GM12878 (cell line): ENCODE results near the gene VSTM4. TPM values are rescaled to one million over a fixed set of nuclear protein-coding genes. Genes with fewer than 3 reads are reported as not detected.

Source experiments
- ATAC-seq: fragments of 200-7000 bp; cut with Tn5 transposase; 3 replicates; pipeline ENCODE4 v1.9.1; 2020; ENCODE audit warnings: mild to moderate bottlenecking, moderate library complexity
- BruUV-seq: library from RNA; stranded (reverse); fragments of 400-500 nt; replicated peaks from 2 replicates; lab custom pipeline; 2021; lab: Mats Ljungman, UMichigan
- CTCF ChIA-PET: fragments of 300-600 bp; sonication (Branson Sonifier 250); formaldehyde crosslinking; extraction: SDS; loops from one replicate; lab custom pipeline; 2021; ENCODE audit warnings: inconsistent platforms; lab: Yijun Ruan, JAX
- POLR2A ChIA-PET: fragments of 350-600 bp; formaldehyde crosslinking; extraction: SDS; loops from one replicate; lab custom pipeline; 2021; ENCODE audit warnings: inconsistent platforms; lab: Charles Lee
- RAD21 ChIA-PET: fragments of 300-600 bp; sonication (Branson Sonifier 250); formaldehyde crosslinking; loops from one replicate; lab custom pipeline; 2023; ENCODE audit warnings: antibody characterized with exemption; ENCODE audit not compliant: unreplicated experiment; lab: Charles Lee
- SMC1A ChIA-PET: fragments of 300-600 bp; sonication (Branson Sonifier 250); formaldehyde crosslinking; loops from one replicate; lab custom pipeline; 2023; ENCODE audit not compliant: unreplicated experiment, uncharacterized antibody; lab: Charles Lee
- DNase-seq: peaks from one replicate; pipeline ENCODE4 v3.0.0-alpha.2; 2011; ENCODE audit warnings: low read depth, low spot score
- FAIRE-seq: peaks from 3 replicates; lab custom pipeline; 2011; peaks lifted over from hg19 to GRCh38; lab: Jason Lieb, UNC
- H2AFZ ChIP-seq: 2 replicates; pipeline ENCODE4 v1.6.0; 2011; ENCODE audit warnings: low read depth, low read length, control low read depth; ENCODE audit not compliant: control insufficient read depth
- H3K27ac ChIP-seq: 2 replicates; pipeline ENCODE4 v1.5.1; 2011; ENCODE audit warnings: control low read depth; ENCODE audit not compliant: control insufficient read depth, insufficient read depth
- H3K27me3 ChIP-seq, 2 experiments: replicated peaks in 1 of 2; 2 replicates each; pipeline versions ENCODE4 v1.6.0 to v1.6.1; 2011; ENCODE audit warnings: low read length in 1 of 2; ENCODE audit not compliant: control insufficient read depth in 2 of 2, insufficient read depth in 2 of 2
- H3K36me3 ChIP-seq, 2 experiments: 2 replicates each; pipeline ENCODE4 v1.5.1; 2011; ENCODE audit warnings: low read length in 1 of 2; ENCODE audit not compliant: control insufficient read depth in 2 of 2, insufficient read depth in 2 of 2
- H3K4me1 ChIP-seq: 2 replicates; pipeline ENCODE4 v1.6.1; 2011; ENCODE audit warnings: mild to moderate bottlenecking, low read length, moderate library complexity, mixed read lengths; ENCODE audit not compliant: control insufficient read depth, insufficient read depth
- H3K4me2 ChIP-seq: 2 replicates; pipeline ENCODE4 v1.6.0; 2011; ENCODE audit warnings: control low read depth; ENCODE audit not compliant: control insufficient read depth, insufficient read depth
- H3K4me3 ChIP-seq: fragments of 200-600 bp; sonication (generic); 2 replicates; pipeline ENCODE4 v1.5.1; 2016
- H3K79me2 ChIP-seq: 2 replicates; pipeline ENCODE4 v1.6.0; 2011; ENCODE audit warnings: low read length; ENCODE audit not compliant: control insufficient read depth, insufficient read depth
- H3K9ac ChIP-seq: 2 replicates; pipeline ENCODE4 v1.8.0; 2011; ENCODE audit warnings: low read length, control low read depth, mixed read lengths; ENCODE audit not compliant: control insufficient read depth, insufficient read depth
- H3K9me3 ChIP-seq: replicated peaks from 3 replicates; pipeline ENCODE4 v1.5.1; 2011; ENCODE audit warnings: mild to moderate bottlenecking, low read length; ENCODE audit not compliant: control insufficient read depth, insufficient read depth
- H4K20me1 ChIP-seq: 2 replicates; pipeline ENCODE4 v1.6.0; 2011; ENCODE audit not compliant: control insufficient read depth, insufficient read depth
- ASH2L ChIP-seq: fragments of 300-600, 200-600 bp; sonication (generic); IDR thresholded peaks from 2 replicates; pipeline ENCODE4 v1.6.1; 2017; ENCODE audit warnings: low read depth, mild to moderate bottlenecking, borderline replicate concordance
- ATF7 ChIP-seq: fragments of 450-650 bp; IDR thresholded peaks from 2 replicates; pipeline ENCODE4 v1.6.1; 2016; ENCODE audit warnings: low read depth, mild to moderate bottlenecking
- BHLHE40 ChIP-seq, 2 experiments: fragments of 450-650 bp in 1 of 2; IDR thresholded peaks; 2 replicates each; pipeline ENCODE4 v1.6.1; 2011 to 2017; ENCODE audit warnings: low read depth in 2 of 2, borderline replicate concordance in 1 of 2, improper control_type of control experiment in 1 of 2, low read length in 1 of 2, mild to moderate bottlenecking in 1 of 2
- EGR1 ChIP-seq, 2 experiments: IDR thresholded peaks; 1 replicate in 1 of 2; 2 replicates in 1 of 2; pipeline ENCODE4 v1.6.1; 2011 to 2012; ENCODE audit warnings: low read depth in 2 of 2, low read length in 2 of 2, borderline replicate concordance in 1 of 2, mild to moderate bottlenecking in 1 of 2, moderate library complexity in 1 of 2
- HDAC6 ChIP-seq: fragments of 200-600 bp; sonication (generic); IDR thresholded peaks from one replicate; pipeline ENCODE4 v1.8.0; 2017; ENCODE audit warnings: antibody characterized with exemption; ENCODE audit not compliant: unreplicated experiment
- MTA3 ChIP-seq: IDR thresholded peaks from 2 replicates; pipeline ENCODE4 v1.6.1; 2012; ENCODE audit warnings: low read length, inconsistent platforms, borderline replicate concordance
- MXI1 ChIP-seq: fragments of 150-350 bp; IDR thresholded peaks from 2 replicates; pipeline ENCODE4 v1.6.1; 2011; ENCODE audit warnings: low read depth, mild to moderate bottlenecking, inconsistent platforms, low read length, improper control_type of control experiment
- MYB ChIP-seq: fragments of 150-350 bp; IDR thresholded peaks from 2 replicates; pipeline ENCODE4 v1.6.1; 2014; ENCODE audit warnings: mild to moderate bottlenecking, low read depth, low read length, borderline replicate concordance
- NFYB ChIP-seq: IDR thresholded peaks from 2 replicates; pipeline ENCODE4 v1.6.1; 2011; ENCODE audit warnings: low read depth, mild to moderate bottlenecking, low read length, improper control_type of control experiment, moderate library complexity; ENCODE audit not compliant: insufficient read depth
- PML ChIP-seq: IDR thresholded peaks from 2 replicates; pipeline ENCODE4 v1.6.1; 2012; ENCODE audit warnings: low read length, inconsistent platforms
- POU2F2 ChIP-seq: IDR thresholded peaks from 3 replicates; pipeline ENCODE4 v1.6.1; 2011; ENCODE audit warnings: low read depth, mild to moderate bottlenecking, low read length, borderline replicate concordance
- RAD21 ChIP-seq: IDR thresholded peaks from 2 replicates; pipeline ENCODE4 v1.6.1; 2011; ENCODE audit warnings: mild to moderate bottlenecking, low read depth, low read length, moderate library complexity; ENCODE audit not compliant: insufficient read depth
- RB1 ChIP-seq: fragments of 450-650 bp; formaldehyde crosslinking; IDR thresholded peaks from 2 replicates; pipeline ENCODE4 v1.6.1; 2017; ENCODE audit warnings: mild to moderate bottlenecking, borderline replicate concordance
- SMAD5 ChIP-seq: IDR thresholded peaks from 2 replicates; pipeline ENCODE4 v1.6.1; 2016; ENCODE audit warnings: antibody characterized with exemption, low read depth
- TCF7 ChIP-seq: IDR thresholded peaks from 2 replicates; pipeline ENCODE4 v1.6.1; 2014; ENCODE audit warnings: antibody characterized with exemption, borderline replicate concordance
- YY1 ChIP-seq: IDR thresholded peaks from 2 replicates; pipeline ENCODE4 v1.6.1; 2011; ENCODE audit warnings: low read depth, mild to moderate bottlenecking, low read length
- WGBS: methylation state at CpG from one replicate; pipeline ENCODE4 v1.1.6; 2016; ENCODE audit warnings: low lambda C conversion rate; ENCODE audit not compliant: insufficient replicate concordance, insufficient coverage; ENCODE audit errors: missing lambda C conversion rate; 5-methylcytosine and 5-hydroxymethylcytosine counted together
- in situ Hi-C: fragments of 300-500 bp; cut with MboI; formaldehyde crosslinking; loops from 9 replicates; pipeline ENCODE4 v1.14.3; 2018; ENCODE audit warnings: mixed read lengths
- intact Hi-C: fragments of 100-400 bp; cut with micrococcal nuclease; formaldehyde crosslinking; loops from one replicate; pipeline ENCODE4 v1.14.2; 2022; ENCODE audit not compliant: unreplicated experiment
- polyA plus RNA-seq, 11 experiments: library from polyadenylated mRNA; depleted of rRNA in 4 of 11; unstranded in 6 of 11; stranded (reverse) in 5 of 11; fragments of >200 nt; fragmentation: Nextera tagmentation in 4 of 11; fragmentation: Illumina TruSeq in 1 of 11; extraction: Ambion mirVana in 4 of 11; extraction: Trizol in 1 of 11; gene quantifications; 1 replicate in 1 of 11; 2 replicates in 10 of 11; pipeline versions ENCODE4 v1.2.1 to v1.2.3, GENCODE V29; 2011 to 2016; ENCODE audit warnings: inconsistent platforms in 2 of 11, missing spikeins in 2 of 11, low read depth in 1 of 11
- total RNA-seq, 4 experiments: library from RNA; depleted of rRNA in 3 of 4; stranded (reverse); fragments of >200 nt in 3 of 4; fragmentation: Illumina TruSeq in 1 of 4; extraction: Trizol in 1 of 4; gene quantifications; 2 replicates each; pipeline versions ENCODE4 v1.2.1 to v1.2.3, GENCODE V29; 2013 to 2021
- TF ChIP-seq, protein P1 (sequence below): fragments of 450-650 bp; formaldehyde crosslinking; IDR thresholded peaks from 2 replicates; pipeline ENCODE4 v1.4.0; 2020; ENCODE audit warnings: mild to moderate bottlenecking, moderate library complexity
- TF ChIP-seq, protein P2 (sequence below): IDR thresholded peaks from 2 replicates; pipeline ENCODE4 v1.6.1; 2011; ENCODE audit warnings: low read depth, low read length, improper control_type of control experiment, borderline replicate concordance

VSTM4 gene
- total and polyA plus RNA-seq, 10 of the 15 experiments (the other 5 are each of a cell fraction or from before 2014, with no cell fraction given) = 0.01 to 0.14 (median 0.02) TPM; not detected in 7

DNA sequence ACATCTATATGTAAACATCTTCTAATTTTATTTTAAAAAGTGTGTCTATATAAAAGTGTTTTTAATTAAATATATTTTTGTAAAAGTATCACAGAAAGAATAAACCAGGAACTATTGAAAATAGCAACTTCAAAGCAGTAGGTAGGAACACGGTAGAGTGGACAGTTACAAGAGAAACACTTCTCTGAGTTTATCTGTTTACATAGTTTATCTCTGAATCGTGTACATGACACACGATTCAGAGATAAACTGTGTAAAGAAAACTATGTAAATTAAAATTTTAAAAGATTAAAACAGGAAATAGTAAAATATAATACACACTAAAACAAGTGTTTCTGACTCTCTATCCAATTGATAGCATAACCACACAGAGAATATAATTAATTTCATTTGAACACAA lies 43.6 kb upstream of the VSTM4 start:
- Histone ChIP-seq H2AFZ (no peak overlapping the region), H3K27ac (no peak overlapping the region), H3K27me3 (no peaks in the 10 kb centered on the region), H3K4me1 (no peaks in the 10 kb centered on the region), H4K20me1 (no peaks in the 10 kb centered on the region; the same call in 1 of the 2 replicates), H3K79me2 (no peaks in the 10 kb centered on the region), H3K9me3 (no peaks in the 10 kb centered on the region), H3K4me3 (no peak overlapping the region), H3K9ac (no peak overlapping the region)
- CTCF ChIA-PET = interaction anchor here (1.1 kb wide), 1 partner anchor 10 kb away, joined by 3 read pairs; no protein-coding TSS in a partner anchor
- intact Hi-C loops = no loop called here
- no peak for DNase-seq
- POLR2A ChIA-PET = no interaction called here
- no peak for FAIRE-seq
- ATAC-seq = no peak
- RAD21 ChIA-PET = no interaction called here
- WGBS = 95% methylated on average over 3 of the region's 3 CpGs
- no TSS peak for BruUV-seq
- TF ChIP-seq RB1 (no peak), ATF7 (no peak), NFYB (no peak), MYB (no peak), YY1 (no peak), MTA3 (no peak), ASH2L (no peak), BHLHE40 (IDR thresholded peaks at IDR 0.05; ENCODE audit: borderline replicate concordance in 1 of 2, low read depth in 2 of 2, low read length in 1 of 2) (no peak), SMAD5 (no peak), HDAC6 (no peak), RAD21 (no peak), TCF7 (no peak), POU2F2 (no peak), MXI1 (no peak), EGR1 (IDR thresholded peaks at IDR 0.05; ENCODE audit: borderline replicate concordance in 1 of 2, low read depth in 2 of 2, low read length in 2 of 2) (no peak), PML (no peak)
- TF ChIP-seq, protein P1, sequence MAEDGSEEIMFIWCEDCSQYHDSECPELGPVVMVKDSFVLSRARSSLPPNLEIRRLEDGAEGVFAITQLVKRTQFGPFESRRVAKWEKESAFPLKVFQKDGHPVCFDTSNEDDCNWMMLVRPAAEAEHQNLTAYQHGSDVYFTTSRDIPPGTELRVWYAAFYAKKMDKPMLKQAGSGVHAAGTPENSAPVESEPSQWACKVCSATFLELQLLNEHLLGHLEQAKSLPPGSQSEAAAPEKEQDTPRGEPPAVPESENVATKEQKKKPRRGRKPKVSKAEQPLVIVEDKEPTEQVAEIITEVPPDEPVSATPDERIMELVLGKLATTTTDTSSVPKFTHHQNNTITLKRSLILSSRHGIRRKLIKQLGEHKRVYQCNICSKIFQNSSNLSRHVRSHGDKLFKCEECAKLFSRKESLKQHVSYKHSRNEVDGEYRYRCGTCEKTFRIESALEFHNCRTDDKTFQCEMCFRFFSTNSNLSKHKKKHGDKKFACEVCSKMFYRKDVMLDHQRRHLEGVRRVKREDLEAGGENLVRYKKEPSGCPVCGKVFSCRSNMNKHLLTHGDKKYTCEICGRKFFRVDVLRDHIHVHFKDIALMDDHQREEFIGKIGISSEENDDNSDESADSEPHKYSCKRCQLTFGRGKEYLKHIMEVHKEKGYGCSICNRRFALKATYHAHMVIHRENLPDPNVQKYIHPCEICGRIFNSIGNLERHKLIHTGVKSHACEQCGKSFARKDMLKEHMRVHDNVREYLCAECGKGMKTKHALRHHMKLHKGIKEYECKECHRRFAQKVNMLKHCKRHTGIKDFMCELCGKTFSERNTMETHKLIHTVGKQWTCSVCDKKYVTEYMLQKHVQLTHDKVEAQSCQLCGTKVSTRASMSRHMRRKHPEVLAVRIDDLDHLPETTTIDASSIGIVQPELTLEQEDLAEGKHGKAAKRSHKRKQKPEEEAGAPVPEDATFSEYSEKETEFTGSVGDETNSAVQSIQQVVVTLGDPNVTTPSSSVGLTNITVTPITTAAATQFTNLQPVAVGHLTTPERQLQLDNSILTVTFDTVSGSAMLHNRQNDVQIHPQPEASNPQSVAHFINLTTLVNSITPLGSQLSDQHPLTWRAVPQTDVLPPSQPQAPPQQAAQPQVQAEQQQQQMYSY (CRISPR knock-in tag) = no peak
- TF ChIP-seq, protein P2, sequence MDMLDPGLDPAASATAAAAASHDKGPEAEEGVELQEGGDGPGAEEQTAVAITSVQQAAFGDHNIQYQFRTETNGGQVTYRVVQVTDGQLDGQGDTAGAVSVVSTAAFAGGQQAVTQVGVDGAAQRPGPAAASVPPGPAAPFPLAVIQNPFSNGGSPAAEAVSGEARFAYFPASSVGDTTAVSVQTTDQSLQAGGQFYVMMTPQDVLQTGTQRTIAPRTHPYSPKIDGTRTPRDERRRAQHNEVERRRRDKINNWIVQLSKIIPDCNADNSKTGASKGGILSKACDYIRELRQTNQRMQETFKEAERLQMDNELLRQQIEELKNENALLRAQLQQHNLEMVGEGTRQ = no peak
- TF ChIP-seq, all 136 proteins: peak for 0
- SMC1A ChIA-PET = no interaction called here
- in situ Hi-C loops = no loop called here
- H3K36me3 ChIP-seq = peaks cover 0 to 1% of the 10 kb centered on the region in 2 experiments; a peak in 1 of 4 replicates
- no peak overlapping the region for H3K4me2 ChIP-seq
